KOPT-K1 (cell line): ENCODE results near the gene SPRED2.

Source experiments
- H3K27ac ChIP-seq: fragments of 200-600 bp; sonication (generic); 2 replicates; pipeline ENCODE4 v1.5.1; 2016; ENCODE audit warnings: antibody characterized with exemption, mild to moderate bottlenecking, low read depth, low read length; ENCODE audit not compliant: poor library complexity, severe bottlenecking
- H3K36me3 ChIP-seq: fragments of 200-600 bp; sonication (generic); 2 replicates; pipeline ENCODE4 v1.5.1; 2017; ENCODE audit warnings: antibody characterized with exemption, mild to moderate bottlenecking, low read length, moderate library complexity; ENCODE audit not compliant: insufficient read depth
- H3K9me3 ChIP-seq: fragments of 200-600 bp; sonication (generic); 2 replicates; pipeline ENCODE4 v1.5.1; 2017; ENCODE audit warnings: antibody characterized with exemption, low read length, mild to moderate bottlenecking; ENCODE audit not compliant: insufficient read depth, poor library complexity, severe bottlenecking

The SPRED2 gene

GRCh38 chr2:65389476-65389875 lies 42.9 kb downstream of the SPRED2 start:
- H3K9me3 ChIP-seq, result no peaks in the 10 kb centered on the region
- no peaks in the 10 kb centered on the region for H3K36me3 ChIP-seq
- H3K27ac ChIP-seq, result peak overlapping the region; percentile 1

- Histone ChIP-seq H3K9me3 (no peaks in the 10 kb centered on the region), H3K36me3 (no peaks in the 10 kb centered on the region), H3K27ac (peak overlapping the region; percentile 6)
Observed at GRCh38 chr2:65388596-65389390, 43.6 kb downstream of the SPRED2 start.

- no peaks in the 10 kb centered on the region for H3K36me3 ChIP-seq
- no peaks in the 10 kb centered on the region for H3K9me3 ChIP-seq
- H3K27ac ChIP-seq, result no peak overlapping the region
Observed at GRCh38 chr2:65388051-65388531, 44.3 kb downstream of the SPRED2 start.

DNA sequence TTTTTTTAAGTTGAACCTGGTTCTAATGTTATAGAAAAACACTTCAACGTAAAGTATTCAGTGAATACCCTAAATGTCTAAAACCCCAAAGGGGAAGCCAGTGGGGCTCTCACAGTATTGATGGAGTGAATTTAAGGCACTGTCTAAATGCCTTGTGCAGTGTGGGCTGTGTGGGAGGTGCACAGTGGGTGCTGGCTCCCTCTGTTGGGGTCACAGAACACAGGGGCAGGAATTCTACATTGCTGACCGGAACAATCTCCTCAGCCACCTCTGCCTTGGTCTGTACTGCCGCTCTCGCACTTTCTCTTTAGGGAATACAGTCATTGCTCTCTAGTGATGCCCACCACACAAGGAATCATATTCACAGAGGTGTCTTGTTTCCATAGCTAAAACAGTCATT lies 45.4 kb downstream of the SPRED2 start:
- no peak overlapping the region for H3K27ac ChIP-seq
- H3K9me3 ChIP-seq, result no peaks in the 10 kb centered on the region
- H3K36me3 ChIP-seq, result no peaks in the 10 kb centered on the region

DNA sequence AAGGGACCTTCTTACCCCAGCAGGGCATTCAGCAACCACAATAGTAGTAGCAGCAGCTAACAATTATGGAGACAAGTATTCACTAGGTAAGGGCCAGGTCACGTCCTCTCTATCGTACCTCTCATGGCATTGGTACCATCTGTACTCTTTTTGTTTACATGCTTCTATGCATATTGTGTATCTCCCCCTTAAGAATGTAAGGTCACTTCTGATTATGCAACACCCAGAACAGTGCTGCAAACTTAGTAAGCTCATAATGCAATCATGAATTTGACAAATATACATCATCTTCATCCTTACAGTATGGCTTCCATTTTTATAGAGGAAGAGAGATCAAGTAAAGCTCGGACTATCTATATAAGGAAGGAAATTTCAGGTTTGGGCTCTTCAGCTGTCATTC lies 46.1 kb downstream of the SPRED2 start:
- no peaks in the 10 kb centered on the region for H3K36me3 ChIP-seq
- no peak overlapping the region for H3K27ac ChIP-seq
- H3K9me3 ChIP-seq, result no peaks in the 10 kb centered on the region

- H3K36me3 ChIP-seq, result no peaks in the 10 kb centered on the region
- peak overlapping the region; percentile 35 for H3K27ac ChIP-seq
- no peaks in the 10 kb centered on the region for H3K9me3 ChIP-seq
Observed at GRCh38 chr2:65383541-65384488, 48.6 kb downstream of the SPRED2 start.

- no peaks in the 10 kb centered on the region for H3K36me3 ChIP-seq
- H3K27ac ChIP-seq, result peak overlapping the region; percentile 35
- H3K9me3 ChIP-seq, result no peaks in the 10 kb centered on the region
Observed at GRCh38 chr2:65382776-65383357, 49.5 kb downstream of the SPRED2 start.

- no peaks in the 10 kb centered on the region for H3K9me3 ChIP-seq
- no peaks in the 10 kb centered on the region for H3K36me3 ChIP-seq
- H3K27ac ChIP-seq, result no peak overlapping the region
Observed at GRCh38 chr2:65382323-65382722, 50.1 kb downstream of the SPRED2 start.

DNA sequence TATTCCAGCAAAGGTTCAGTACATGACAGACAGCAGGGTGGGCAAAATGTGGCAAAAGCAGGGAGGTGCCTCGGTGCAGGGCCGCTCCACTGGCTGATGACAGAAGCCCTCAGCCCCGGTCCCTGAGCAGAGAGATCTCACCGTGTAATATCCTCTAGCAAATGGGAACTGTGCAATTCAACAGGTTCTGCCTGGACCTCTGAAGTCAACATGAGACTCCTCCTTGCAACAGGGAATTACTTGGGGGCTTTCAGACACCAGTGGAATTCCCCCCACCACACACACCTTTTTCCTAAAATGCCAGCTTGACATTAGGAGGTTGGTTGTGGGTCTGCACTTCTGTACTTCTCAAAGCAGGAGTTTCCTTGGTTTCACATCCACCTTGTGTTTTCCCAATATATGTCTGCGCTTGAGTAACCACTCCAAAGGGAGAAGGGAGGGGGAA lies 50.8 kb downstream of the SPRED2 start:
- Histone ChIP-seq H3K27ac (no peak overlapping the region), H3K36me3 (no peaks in the 10 kb centered on the region), H3K9me3 (no peaks in the 10 kb centered on the region)

DNA sequence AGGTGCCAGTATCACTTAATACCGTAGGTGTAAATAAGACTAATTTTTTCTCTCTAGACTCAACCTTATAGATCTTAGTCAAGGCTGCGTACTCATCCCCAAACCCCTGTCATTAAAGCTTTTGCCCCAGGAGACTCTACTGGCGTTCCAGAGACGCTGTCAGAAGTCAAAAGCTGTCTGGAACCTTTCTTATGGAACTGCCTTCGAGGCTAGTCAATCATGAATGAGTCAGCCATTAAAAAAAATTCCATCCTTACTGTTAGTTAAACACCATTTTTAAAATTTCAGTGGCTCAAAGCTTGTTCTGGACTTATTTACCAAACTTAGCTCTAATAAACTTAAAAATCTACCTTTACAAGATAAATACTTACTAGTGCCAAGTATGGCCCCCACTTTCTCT lies 52.1 kb downstream of the SPRED2 start:
- Histone ChIP-seq H3K9me3 (no peaks in the 10 kb centered on the region), H3K27ac (no peak overlapping the region), H3K36me3 (no peaks in the 10 kb centered on the region)

- Histone ChIP-seq H3K27ac (no peak overlapping the region), H3K9me3 (no peaks in the 10 kb centered on the region), H3K36me3 (no peaks in the 10 kb centered on the region)
Observed at GRCh38 chr2:65379721-65380171, 52.7 kb downstream of the SPRED2 start.

DNA sequence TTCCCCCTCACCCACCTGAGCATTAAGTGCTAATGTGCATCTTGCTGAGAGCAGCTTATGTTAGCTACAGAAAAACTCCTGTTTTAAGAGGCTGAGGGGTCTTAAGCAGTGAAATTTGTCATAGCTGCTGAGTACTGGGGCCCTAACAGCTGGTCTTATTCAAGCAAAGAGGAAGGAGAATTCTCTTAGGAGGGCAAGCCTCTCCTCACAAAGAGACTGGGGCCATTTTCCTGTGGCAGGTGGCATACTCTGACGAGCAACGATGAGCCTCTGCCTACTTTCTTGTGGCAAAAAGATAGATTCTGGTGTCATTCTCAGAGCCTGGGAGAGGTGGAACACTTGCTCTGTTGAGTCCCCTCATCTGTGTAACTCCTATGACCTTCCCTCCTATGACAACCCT lies 53.2 kb downstream of the SPRED2 start:
- H3K9me3 ChIP-seq, result no peaks in the 10 kb centered on the region
- no peak overlapping the region for H3K27ac ChIP-seq
- H3K36me3 ChIP-seq, result no peaks in the 10 kb centered on the region

DNA sequence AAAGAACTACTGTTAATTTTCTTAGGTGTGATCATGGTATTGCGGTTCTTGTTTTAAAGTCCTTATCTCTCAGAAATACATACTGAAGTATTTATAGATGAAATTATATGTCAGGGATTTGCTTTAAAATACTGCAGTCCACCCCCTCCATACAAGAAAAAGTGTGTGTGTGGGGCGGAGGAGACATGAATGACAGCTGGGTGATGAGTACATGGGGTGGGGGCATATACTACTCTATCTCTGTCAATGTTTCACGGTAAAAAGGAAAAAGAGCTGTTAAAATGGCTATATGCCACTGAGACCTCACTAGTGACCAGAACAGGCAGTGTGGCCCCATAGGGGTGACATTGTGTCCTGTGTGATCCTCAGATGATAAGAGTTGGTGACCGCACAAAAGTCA lies 54.1 kb downstream of the SPRED2 start:
- H3K27ac ChIP-seq, result no peak overlapping the region
- H3K36me3 ChIP-seq, result no peaks in the 10 kb centered on the region
- H3K9me3 ChIP-seq, result no peaks in the 10 kb centered on the region

DNA sequence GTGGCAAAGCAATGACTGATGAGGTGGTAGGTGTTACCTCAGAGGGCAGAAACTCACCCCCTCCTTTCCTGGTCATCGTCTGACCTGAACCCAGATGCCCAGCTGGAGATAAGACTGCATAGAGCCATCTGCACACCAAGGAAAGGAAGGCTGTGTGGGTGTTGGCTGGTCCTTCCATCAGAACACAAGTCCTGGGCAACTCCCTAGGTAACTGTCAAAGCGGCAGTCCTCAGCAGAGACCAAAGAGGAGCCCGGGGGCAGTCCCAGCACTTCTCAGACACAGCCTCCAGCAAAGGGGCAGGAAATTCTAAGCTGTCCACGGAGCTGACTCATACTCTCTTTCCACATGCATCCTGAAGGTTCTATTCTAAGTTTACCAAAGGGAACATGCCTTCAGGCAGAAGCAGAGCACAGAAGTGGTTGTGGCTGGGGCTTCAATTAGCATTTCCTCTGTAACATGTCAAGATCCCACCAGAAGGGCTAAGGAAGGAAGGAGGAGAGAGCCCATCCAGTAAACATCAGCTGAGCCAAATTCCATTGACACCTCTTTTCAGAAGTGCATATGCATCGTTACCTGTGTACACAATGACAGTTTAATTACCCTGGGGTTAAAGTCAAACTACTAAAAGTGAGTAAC lies 54.7 kb downstream of the SPRED2 start:
- no peaks in the 10 kb centered on the region for H3K9me3 ChIP-seq
- H3K27ac ChIP-seq, result no peak overlapping the region
- H3K36me3 ChIP-seq, result no peaks in the 10 kb centered on the region
